SK-N-SH (cell line): ENCODE data around the gene FAM131C. TPM values are rescaled to one million over a fixed set of nuclear protein-coding genes. Genes with fewer than 3 reads are reported as not detected.

Source experiments
- CTCF ChIA-PET: fragments of 300-600, 350-600 bp; formaldehyde crosslinking; extraction: SDS; loops from one replicate; lab custom pipeline; 2021; lab: Yijun Ruan, JAX
- POLR2A ChIA-PET: fragments of 350-600 bp; sonication (Branson Sonifier 250); formaldehyde crosslinking; extraction: SDS; loops from one replicate; lab custom pipeline; 2020; ENCODE audit warnings: antibody characterized with exemption, inconsistent platforms; lab: Yijun Ruan, JAX
- DNase-seq: peaks from one replicate; pipeline ENCODE4 v3.0.0; 2012
- H2AFZ ChIP-seq: fragments of 200-600 bp; sonication (generic); 2 replicates; pipeline ENCODE4 v1.8.1; 2016; ENCODE audit warnings: antibody characterized with exemption, mild to moderate bottlenecking, low read depth
- H3F3A ChIP-seq: fragments of 200-600 bp; sonication (generic); replicated peaks from 2 replicates; pipeline ENCODE3; 2016; ENCODE audit warnings: antibody characterized with exemption, mild to moderate bottlenecking; ENCODE audit not compliant: insufficient read depth
- H3K27ac ChIP-seq, 2 experiments: fragments of 200-500 bp in 1 of 2; fragments of 200-600 bp in 1 of 2; sonication (Bioruptor generic) in 1 of 2; sonication (generic), shearing (Covaris generic) in 1 of 2; 2 replicates each; pipeline versions ENCODE4 v1.5.1 to v1.6.1; 2014 to 2016; ENCODE audit warnings: low read depth in 2 of 2, inconsistent platforms in 1 of 2, low read length in 1 of 2, mild to moderate bottlenecking in 1 of 2, mixed read lengths in 1 of 2
- H3K27me3 ChIP-seq: fragments of 200-600 bp; sonication (generic), shearing (Covaris generic); 2 replicates; pipeline ENCODE4 v1.6.1; 2016; ENCODE audit warnings: mixed run types; ENCODE audit not compliant: insufficient read depth
- H3K36me3 ChIP-seq, 2 experiments: fragments of 200-500 bp in 1 of 2; fragments of 200-600 bp in 1 of 2; sonication (Bioruptor generic) in 1 of 2; sonication (generic) in 1 of 2; replicated peaks in 1 of 2; 2 replicates each; pipeline versions ENCODE3 to v1.5.1; 2014 to 2016; ENCODE audit warnings: low read length in 1 of 2, mild to moderate bottlenecking in 1 of 2; ENCODE audit not compliant: insufficient read depth in 2 of 2, control insufficient read depth in 1 of 2
- H3K4me1 ChIP-seq, 2 experiments: fragments of 200-500 bp in 1 of 2; fragments of 200-600 bp in 1 of 2; sonication (Bioruptor generic) in 1 of 2; sonication (generic), shearing (Covaris generic) in 1 of 2; 2 replicates each; pipeline versions ENCODE4 v1.5.1 to v1.6.1; 2014 to 2016; ENCODE audit warnings: low read depth in 1 of 2, low read length in 1 of 2, mixed run types in 1 of 2; ENCODE audit not compliant: insufficient read depth in 2 of 2, control insufficient read depth in 1 of 2
- H3K4me2 ChIP-seq: fragments of 200-600 bp; sonication (generic), shearing (Covaris generic); 2 replicates; pipeline ENCODE4 v1.6.1; 2017; ENCODE audit warnings: mixed run types
- H3K4me3 ChIP-seq, 2 experiments: fragments of 200-500 bp in 1 of 2; fragments of 200-600 bp in 1 of 2; sonication (Bioruptor generic) in 1 of 2; sonication (generic), shearing (Covaris generic) in 1 of 2; 2 replicates each; pipeline versions ENCODE4 v1.5.1 to v1.8.1; 2014 to 2016; ENCODE audit warnings: low read depth in 2 of 2, inconsistent platforms in 1 of 2, low read length in 1 of 2, mild to moderate bottlenecking in 1 of 2, mixed read lengths in 1 of 2, moderate library complexity in 1 of 2
- H3K79me2 ChIP-seq: fragments of 200-600 bp; sonication (generic); 2 replicates; pipeline ENCODE4 v1.8.1; 2017; ENCODE audit warnings: mild to moderate bottlenecking; ENCODE audit not compliant: insufficient read depth
- H3K9ac ChIP-seq: fragments of 200-600 bp; sonication (generic); 2 replicates; pipeline ENCODE4 v1.6.1; 2017; ENCODE audit warnings: mixed run types
- H3K9me2 ChIP-seq: fragments of 200-600 bp; sonication (generic); 2 replicates; pipeline ENCODE4 v1.6.1; 2017; ENCODE audit warnings: mixed run types
- H3K9me3 ChIP-seq: fragments of 200-600 bp; sonication (generic); 2 replicates; pipeline ENCODE4 v1.6.1; 2017; ENCODE audit warnings: mixed run types, mild to moderate bottlenecking, moderate library complexity
- H4K20me1 ChIP-seq: fragments of 200-600 bp; sonication (generic); 2 replicates; pipeline ENCODE4 v1.6.1; 2017; ENCODE audit warnings: mild to moderate bottlenecking, mixed run types; ENCODE audit not compliant: insufficient read depth
- CTCF ChIP-seq: fragments of 200-600 bp; sonication (generic); IDR thresholded peaks from 2 replicates; pipeline ENCODE4 v1.6.1; 2017; ENCODE audit warnings: antibody characterized with exemption, mild to moderate bottlenecking, moderate library complexity
- ELF1 ChIP-seq: IDR thresholded peaks from 2 replicates; pipeline ENCODE4 v1.4.0; 2012
- EP300 ChIP-seq, 2 experiments: IDR thresholded peaks; 2 replicates each; pipeline versions ENCODE4 v1.4.0 to v1.6.1; 2012; ENCODE audit warnings: borderline replicate concordance in 1 of 2, low read depth in 1 of 2, low read length in 1 of 2
- EZH2phosphoT487 ChIP-seq: fragments of 200-600 bp; sonication (generic); IDR thresholded peaks from 2 replicates; pipeline ENCODE4 v1.6.1; 2017; ENCODE audit warnings: low read depth, mixed run types, mild to moderate bottlenecking, antibody characterized with exemption, moderate library complexity, borderline replicate concordance
- FOXJ3 ChIP-seq: sonication (generic); formaldehyde crosslinking; IDR thresholded peaks from 2 replicates; pipeline ENCODE4 v1.5.1; 2020; ENCODE audit warnings: mild to moderate bottlenecking, missing genetic modification reagents
- MAX ChIP-seq: IDR thresholded peaks from 2 replicates; pipeline ENCODE4 v1.4.0; 2012; ENCODE audit warnings: low read depth
- MEF2A ChIP-seq: IDR thresholded peaks from 2 replicates; pipeline ENCODE4 v1.4.0; 2012; ENCODE audit warnings: low read depth, borderline replicate concordance
- MXI1 ChIP-seq: IDR thresholded peaks from 2 replicates; pipeline ENCODE4 v1.6.1; 2012; ENCODE audit warnings: mild to moderate bottlenecking, low read depth, low read length, improper control_type of control experiment
- NFIC ChIP-seq: IDR thresholded peaks from 2 replicates; pipeline ENCODE4 v1.4.0; 2012; ENCODE audit warnings: borderline replicate concordance
- NRF1 ChIP-seq: IDR thresholded peaks from 2 replicates; pipeline ENCODE4 v1.6.1; 2012; ENCODE audit warnings: low read depth, mild to moderate bottlenecking, low read length
- PBX3 ChIP-seq: IDR thresholded peaks from 2 replicates; pipeline ENCODE4; 2012
- RAD21 ChIP-seq: IDR thresholded peaks from 2 replicates; pipeline ENCODE4 v1.6.1; 2012; ENCODE audit warnings: mild to moderate bottlenecking, low read length
- RCOR1 ChIP-seq: fragments of 150-350 bp; IDR thresholded peaks from 2 replicates; pipeline ENCODE4 v1.6.1; 2017; ENCODE audit warnings: antibody characterized with exemption, low read length
- RFX5 ChIP-seq: IDR thresholded peaks from 2 replicates; pipeline ENCODE4 v1.6.1; 2012; ENCODE audit warnings: mild to moderate bottlenecking, improper control_type of control experiment, low read length
- RXRA ChIP-seq: IDR thresholded peaks from 2 replicates; pipeline ENCODE4 v1.4.0; 2012; ENCODE audit warnings: low read depth, mild to moderate bottlenecking, borderline replicate concordance
- SIN3A ChIP-seq: IDR thresholded peaks from 2 replicates; pipeline ENCODE4 v1.6.1; 2012; ENCODE audit warnings: low read depth, mild to moderate bottlenecking, low read length, moderate library complexity, borderline replicate concordance
- SMC3 ChIP-seq: IDR thresholded peaks from 2 replicates; pipeline ENCODE4 v1.6.1; 2012; ENCODE audit warnings: low read depth, low read length, improper control_type of control experiment
- TCF12 ChIP-seq: IDR thresholded peaks from 2 replicates; pipeline ENCODE4 v1.4.0; 2012
- USF1 ChIP-seq: IDR thresholded peaks from 2 replicates; pipeline ENCODE4 v1.4.0; 2012; ENCODE audit warnings: low read depth, borderline replicate concordance
- USF2 ChIP-seq: fragments of 150-350 bp; IDR thresholded peaks from 2 replicates; pipeline ENCODE4 v1.6.1; 2017; ENCODE audit warnings: antibody characterized with exemption, low read length, low read depth, borderline replicate concordance
- YY1 ChIP-seq: IDR thresholded peaks from 2 replicates; pipeline ENCODE4 v1.4.0; 2012; ENCODE audit warnings: low read depth, mild to moderate bottlenecking
- WGBS: methylation state at CpG from one replicate; pipeline ENCODE4 v1.1.6; 2017; ENCODE audit warnings: low lambda C conversion rate; 5-methylcytosine and 5-hydroxymethylcytosine counted together
- polyA plus RNA-seq, 3 experiments: library from polyadenylated mRNA; depleted of rRNA; stranded (reverse); fragments of >200 nt; gene quantifications; 2 replicates each; pipeline ENCODE4 v1.2.3, GENCODE V29; 2012

The FAM131C gene
- polyA plus RNA-seq, 1 of the 3 experiments (the other 2 are of a cell fraction): 1.6 TPM

GRCh38 chr1:16094453-16095158 is 21.2 kb upstream of the FAM131C start:
- no peak for DNase-seq
- POLR2A ChIA-PET: no interaction called here
- Histone ChIP-seq H3K4me1 (no peaks in the 10 kb centered on the region), H3F3A (no peaks in the 10 kb centered on the region), H3K9ac (no peak overlapping the region), H3K36me3 (no peaks in the 10 kb centered on the region), H3K27ac (no peak overlapping the region), H4K20me1 (no peaks in the 10 kb centered on the region), H3K4me2 (no peak overlapping the region), H3K9me3 (no peaks in the 10 kb centered on the region), H3K4me3 (no peak overlapping the region), H2AFZ (no peak overlapping the region), H3K27me3 (no peaks in the 10 kb centered on the region), H3K79me2 (no peaks in the 10 kb centered on the region), H3K9me2 (no peaks in the 10 kb centered on the region)
- TF ChIP-seq MEF2A: no peak
- no peak for TF ChIP-seq RXRA
- no peak for TF ChIP-seq TCF12
- TF ChIP-seq CTCF: no peak
- no peak for TF ChIP-seq SIN3A
- TF ChIP-seq RFX5: no peak
- TF ChIP-seq EP300 (IDR thresholded peaks at IDR 0.05; ENCODE audit: borderline replicate concordance in 1 of 2, low read depth in 1 of 2, low read length in 1 of 2): no peak
- no peak for TF ChIP-seq MXI1
- no peak for TF ChIP-seq YY1
- TF ChIP-seq USF2: no peak
- no peak for TF ChIP-seq MAX
- no peak for TF ChIP-seq NFIC
- TF ChIP-seq FOXJ3 (CRISPR knock-in tag): no peak
- CTCF ChIA-PET: interaction anchor here (0.9 to 3.5 kb wide), 4 partner anchors 11 to 105 kb away, joined by 3 to 22 read pairs (median 12); no protein-coding TSS in a partner anchor
- 83% methylated on average over 20 of the region's 21 CpGs for WGBS

- no peaks in the 10 kb centered on the region for H3K36me3 ChIP-seq
- WGBS: 77% methylated on average over 9 of the region's 9 CpGs
- peak; percentile 60 for DNase-seq
- no peak overlapping the region for H3K4me3 ChIP-seq
- no peak overlapping the region for H3K4me2 ChIP-seq
- no peaks in the 10 kb centered on the region for H3F3A ChIP-seq
- no peaks in the 10 kb centered on the region for H3K27me3 ChIP-seq
- peaks cover 0 to 3% of the 10 kb centered on the region in 2 experiments; a peak in 1 of 4 replicates for H3K4me1 ChIP-seq
- POLR2A ChIA-PET: interaction anchor here (0.5 kb wide), 1 partner anchor 346 kb away, joined by 5 read pairs; no protein-coding TSS in a partner anchor
- CTCF ChIA-PET: interaction anchor here (0.7 to 3.5 kb wide), 7 partner anchors 11 to 106 kb away, joined by 3 to 22 read pairs (median 4); partner anchors contain the start of gene FAM131C
- no peak overlapping the region for H2AFZ ChIP-seq
- no peaks in the 10 kb centered on the region for H3K9me2 ChIP-seq
- no peaks in the 10 kb centered on the region for H3K9me3 ChIP-seq
- H4K20me1 ChIP-seq: no peaks in the 10 kb centered on the region
- H3K79me2 ChIP-seq: no peaks in the 10 kb centered on the region
- H3K27ac ChIP-seq: no peak overlapping the region
- no peak overlapping the region for H3K9ac ChIP-seq
- TF ChIP-seq FOXJ3 (CRISPR knock-in tag) (no peak), NRF1 (no peak), USF1 (no peak), ELF1 (no peak), RCOR1 (no peak), RAD21 (no peak), MXI1 (no peak), TCF12 (no peak), NFIC (no peak), SMC3 (no peak), EZH2phosphoT487 (no peak), PBX3 (no peak), EP300 (IDR thresholded peaks at IDR 0.05; ENCODE audit: borderline replicate concordance in 1 of 2, low read depth in 1 of 2, low read length in 1 of 2) (no peak), MAX (no peak)
Measured at GRCh38 chr1:16093611-16094010, 20.2 kb upstream of the FAM131C start.
